Measurements from ENCODE around the gene SND1.

SND1 gene

DNA sequence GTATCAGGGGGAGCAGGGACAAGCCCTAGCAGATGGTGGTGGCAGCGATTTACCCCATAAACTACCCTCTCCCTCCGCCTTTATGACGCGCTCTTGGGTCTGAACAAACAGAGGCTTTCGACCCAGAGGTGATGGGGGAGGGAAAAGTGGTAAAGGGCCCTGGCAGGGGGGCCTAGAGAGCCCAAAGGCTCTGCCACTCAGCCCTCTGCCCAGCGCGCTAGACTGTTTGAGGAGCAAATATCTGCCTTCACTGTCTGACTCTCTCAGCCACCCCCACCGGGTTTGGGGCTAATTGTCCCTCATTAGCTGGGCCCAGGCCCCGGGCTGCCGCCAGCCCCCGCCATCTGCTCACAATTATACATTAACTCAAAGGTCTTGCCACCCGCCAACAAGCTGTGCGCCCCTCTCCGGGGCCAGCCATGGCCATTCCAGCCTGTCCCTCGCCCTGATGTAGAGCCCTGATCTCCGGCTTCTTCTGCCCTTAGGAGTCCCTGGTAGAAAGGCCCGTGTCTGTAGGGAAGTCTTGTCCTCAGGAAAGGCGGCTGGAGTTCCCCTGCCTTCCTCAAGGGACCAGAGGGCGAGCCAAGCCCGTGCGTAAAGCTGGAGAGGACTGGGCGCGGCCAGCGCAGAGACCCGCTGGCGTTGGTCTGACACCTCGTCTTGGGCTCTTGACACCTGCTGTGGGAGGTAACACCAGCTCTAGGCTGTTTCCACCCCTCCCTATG, 32.2 kb upstream of the SND1 start:
- TF ChIP-seq, protein P1, sequence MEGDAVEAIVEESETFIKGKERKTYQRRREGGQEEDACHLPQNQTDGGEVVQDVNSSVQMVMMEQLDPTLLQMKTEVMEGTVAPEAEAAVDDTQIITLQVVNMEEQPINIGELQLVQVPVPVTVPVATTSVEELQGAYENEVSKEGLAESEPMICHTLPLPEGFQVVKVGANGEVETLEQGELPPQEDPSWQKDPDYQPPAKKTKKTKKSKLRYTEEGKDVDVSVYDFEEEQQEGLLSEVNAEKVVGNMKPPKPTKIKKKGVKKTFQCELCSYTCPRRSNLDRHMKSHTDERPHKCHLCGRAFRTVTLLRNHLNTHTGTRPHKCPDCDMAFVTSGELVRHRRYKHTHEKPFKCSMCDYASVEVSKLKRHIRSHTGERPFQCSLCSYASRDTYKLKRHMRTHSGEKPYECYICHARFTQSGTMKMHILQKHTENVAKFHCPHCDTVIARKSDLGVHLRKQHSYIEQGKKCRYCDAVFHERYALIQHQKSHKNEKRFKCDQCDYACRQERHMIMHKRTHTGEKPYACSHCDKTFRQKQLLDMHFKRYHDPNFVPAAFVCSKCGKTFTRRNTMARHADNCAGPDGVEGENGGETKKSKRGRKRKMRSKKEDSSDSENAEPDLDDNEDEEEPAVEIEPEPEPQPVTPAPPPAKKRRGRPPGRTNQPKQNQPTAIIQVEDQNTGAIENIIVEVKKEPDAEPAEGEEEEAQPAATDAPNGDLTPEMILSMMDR (IDR thresholded peaks at IDR 0.05; ENCODE audit: borderline replicate concordance, insufficient read depth, low read depth, low read length) = no peak
- no peak overlapping the region for H3K4me3 ChIP-seq (ENCODE audit: low read depth, low read length)

DNA sequence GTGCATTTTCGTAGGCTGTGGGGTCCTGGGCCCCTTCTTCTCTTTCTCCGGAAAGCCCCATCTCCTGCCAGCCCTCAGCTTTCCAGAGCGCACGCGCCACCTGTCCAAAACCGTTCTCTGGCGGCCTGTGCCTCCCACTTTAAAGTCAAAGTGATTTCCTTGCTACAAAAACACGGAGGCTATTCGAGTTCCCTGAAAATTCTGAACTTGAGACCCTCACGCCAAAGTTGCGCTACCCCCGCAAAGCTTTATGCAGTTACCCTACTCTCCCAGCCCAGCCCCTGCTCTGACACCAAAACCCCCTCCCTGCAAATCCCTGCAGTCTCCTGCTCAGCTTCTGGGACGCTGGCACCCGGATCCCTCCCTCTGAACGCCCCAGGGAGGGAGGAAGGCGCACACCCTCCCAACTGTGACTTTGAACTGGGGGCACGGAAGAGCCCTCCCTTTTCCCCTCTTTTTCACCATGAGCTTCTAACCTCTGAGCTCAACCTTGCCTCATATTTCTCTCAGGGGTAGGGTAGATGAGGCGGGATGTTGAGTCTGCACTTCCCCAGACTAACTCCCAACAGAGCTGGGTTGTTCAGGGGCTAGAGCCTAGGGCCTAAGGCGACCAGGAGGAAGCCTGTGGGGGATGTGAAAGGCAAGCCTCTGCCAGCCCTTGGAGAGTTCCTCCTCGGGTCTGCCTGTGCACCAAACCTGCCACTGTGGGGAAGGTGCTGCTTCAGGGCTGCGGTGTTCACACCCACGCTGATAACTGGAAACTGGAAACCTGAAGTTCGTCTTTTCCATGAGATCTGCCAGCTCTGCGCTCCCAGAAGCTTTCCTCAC, 31.4 kb upstream of the SND1 start:
- TF ChIP-seq, protein P1 (IDR thresholded peaks at IDR 0.05; ENCODE audit: borderline replicate concordance, insufficient read depth, low read depth, low read length) = no peak
- no peak overlapping the region for H3K4me3 ChIP-seq (ENCODE audit: low read depth, low read length)

DNA sequence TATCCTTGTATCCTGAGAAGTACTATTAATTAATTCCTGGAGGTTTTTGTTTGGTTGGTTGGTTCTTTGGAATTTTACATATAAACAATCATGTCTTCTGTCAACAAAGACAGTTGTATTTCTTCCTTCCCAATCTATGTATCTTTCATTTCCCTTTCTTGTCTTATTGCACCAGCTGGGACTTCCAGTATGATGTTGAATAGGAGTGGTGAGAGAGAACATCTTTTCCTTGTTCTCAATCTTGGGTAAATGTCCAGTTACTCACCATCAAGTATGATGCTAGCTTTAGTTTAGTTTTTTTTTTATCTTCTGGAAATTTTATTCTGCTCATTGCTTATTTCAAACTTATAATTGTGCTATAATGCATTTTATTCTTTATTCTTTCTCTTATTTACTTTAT, 26.7 kb upstream of the SND1 start:
- TF ChIP-seq, protein P1 (IDR thresholded peaks at IDR 0.05; ENCODE audit: borderline replicate concordance, insufficient read depth, low read depth, low read length) = no peak

DNA sequence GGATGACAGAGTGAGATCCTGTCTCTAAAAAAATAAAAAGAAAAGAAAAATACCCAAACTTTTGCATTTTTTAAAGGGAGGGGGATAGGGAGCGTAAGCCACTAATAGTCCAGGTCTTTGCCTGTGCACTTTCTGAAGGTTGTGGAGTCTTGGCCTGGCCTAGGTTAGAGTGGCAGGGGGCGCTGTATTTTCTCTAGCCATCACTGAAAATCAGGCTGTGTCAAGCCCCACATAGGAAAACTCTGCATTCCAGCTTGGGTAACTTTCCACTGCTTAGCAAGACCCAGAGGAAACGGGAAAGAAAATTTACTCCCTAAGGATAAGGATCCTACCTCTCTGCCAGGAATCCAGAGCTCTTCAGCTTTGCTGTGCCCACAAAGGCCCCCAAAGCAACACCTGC, 23.5 kb upstream of the SND1 start:
- H3K4me3 ChIP-seq (ENCODE audit: low read depth, low read length) = no peak overlapping the region
- TF ChIP-seq, protein P1 (IDR thresholded peaks at IDR 0.05; ENCODE audit: borderline replicate concordance, insufficient read depth, low read depth, low read length) = peak; percentile 17; the same call in 1 of the 2 replicates

More for the DNA sequence above, 26.7 kb upstream of the SND1 start:
- H3K4me3 ChIP-seq (ENCODE audit: low read depth, low read length) = no peak overlapping the region

DNA sequence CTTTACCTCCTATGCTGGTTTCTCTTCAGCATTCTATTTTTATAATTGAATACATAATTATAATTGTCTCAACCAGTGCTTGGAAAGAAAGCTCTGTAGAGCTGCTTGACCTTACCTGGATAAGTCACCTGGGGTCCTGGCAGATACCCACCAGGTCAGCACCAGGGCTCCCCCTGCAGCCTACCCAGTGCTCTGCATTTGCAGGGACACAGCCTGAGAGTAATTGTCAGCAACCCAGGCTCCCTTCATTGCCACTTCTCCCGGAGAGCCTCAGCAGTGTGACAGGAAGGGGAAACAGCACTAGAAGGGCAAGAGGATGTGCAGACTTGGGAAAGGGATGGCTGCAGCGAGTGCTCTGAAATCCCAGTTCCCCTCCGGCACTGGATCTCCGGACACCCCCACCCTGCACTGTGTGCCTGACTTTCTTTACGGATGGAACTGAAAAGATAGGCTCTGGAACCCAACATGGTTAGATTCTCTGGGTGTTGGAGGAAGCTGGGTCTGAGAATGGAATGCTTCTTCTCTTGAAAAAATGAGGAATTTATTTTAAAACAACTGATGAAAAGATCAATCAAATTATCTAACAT, 22.6 kb upstream of the SND1 start:
- TF ChIP-seq, protein P1 (IDR thresholded peaks at IDR 0.05; ENCODE audit: borderline replicate concordance, insufficient read depth, low read depth, low read length) = peak; percentile 68; the same call in 1 of the 2 replicates

DNA sequence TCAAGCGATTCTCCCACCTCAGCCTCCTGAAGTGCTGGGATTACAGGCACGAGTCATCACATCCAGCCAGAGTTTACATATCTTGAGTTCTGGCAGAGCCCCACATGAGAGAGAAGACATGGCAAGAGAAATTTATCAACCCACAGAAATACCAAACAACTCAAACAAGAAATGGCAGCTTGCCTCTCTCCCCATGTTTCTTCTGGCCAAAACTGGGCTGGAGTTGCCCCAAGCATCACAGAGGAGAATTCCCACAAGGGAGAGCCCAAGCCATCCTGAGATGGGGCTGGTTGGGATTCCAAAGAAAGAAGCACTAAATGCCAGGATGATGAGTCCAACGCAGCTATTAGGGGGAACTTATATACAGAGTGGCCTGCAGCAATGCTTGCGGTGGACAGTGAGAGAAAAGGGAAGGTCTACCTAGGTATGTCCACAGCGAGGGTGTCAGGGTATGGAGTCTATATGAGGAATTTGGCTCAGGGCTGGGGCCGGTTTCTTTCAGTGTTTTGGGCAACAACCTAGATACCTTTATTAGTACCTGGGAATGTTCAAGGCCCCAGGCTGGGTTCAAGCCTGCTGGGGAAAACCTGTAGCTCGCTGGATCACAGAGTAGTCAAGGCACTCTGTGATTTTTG, 19.6 kb upstream of the SND1 start:
- no peak overlapping the region for H3K4me3 ChIP-seq (ENCODE audit: low read depth, low read length)
- TF ChIP-seq, protein P1 (IDR thresholded peaks at IDR 0.05; ENCODE audit: borderline replicate concordance, insufficient read depth, low read depth, low read length) = no peak

More for the DNA sequence above, 22.6 kb upstream of the SND1 start:
- H3K4me3 ChIP-seq (ENCODE audit: low read depth, low read length) = no peak overlapping the region

Measured in GM12875 (cell line).